Progenitor cell of endocrine pancreas (in vitro differentiated cells): Measurements from ENCODE around the gene PIGN. TPM values are rescaled to one million over a fixed set of nuclear protein-coding genes. Genes with fewer than 3 reads are reported as not detected.

Experiments used
- DNase-seq: peaks from one replicate; pipeline ENCODE4 v3.0.0; 2021; ENCODE audit warnings: low spot score; ENCODE audit not compliant: unreplicated experiment
- H3K27ac Mint-ChIP-seq: 2 replicates; pipeline ENCODE4 v1.8.0; 2021; ENCODE audit warnings: mild to moderate bottlenecking, moderate library complexity, mixed read lengths
- H3K27me3 Mint-ChIP-seq: 2 replicates; pipeline ENCODE4 v1.8.0; 2021; ENCODE audit warnings: mixed read lengths
- H3K36me3 Mint-ChIP-seq: 2 replicates; pipeline ENCODE4 v1.8.0; 2022; ENCODE audit warnings: mixed read lengths; ENCODE audit not compliant: insufficient read depth
- H3K4me1 Mint-ChIP-seq: 2 replicates; pipeline ENCODE4 v1.8.0; 2021; ENCODE audit warnings: low read depth, mixed read lengths
- H3K4me3 Mint-ChIP-seq: 2 replicates; pipeline ENCODE4 v1.8.0; 2021; ENCODE audit warnings: low read depth, mild to moderate bottlenecking, moderate library complexity, mixed read lengths
- H3K9me3 Mint-ChIP-seq: 2 replicates; pipeline ENCODE4 v1.8.0; 2021; ENCODE audit warnings: low read depth, mixed read lengths
- CTCF ChIP-seq: fragments of 200-600 bp; sonication (generic); IDR thresholded peaks from one replicate; pipeline ENCODE4 v1.5.0; 2021; ENCODE audit warnings: antibody characterized with exemption, mild to moderate bottlenecking; ENCODE audit not compliant: unreplicated experiment
- total RNA-seq: library from RNA; stranded (reverse); gene quantifications from 2 replicates; pipeline ENCODE4 v1.2.1, GENCODE V29; 2021

Gene PIGN
- total RNA-seq, 1 donor from 2014 or later, result 35.9 TPM

GRCh38 chr18:62131301-62131909 is 55.5 kb downstream of the PIGN start:
- Mint-ChIP-seq H3K27me3 (no peaks in the 10 kb centered on the region), H3K4me1 (no peaks in the 10 kb centered on the region), H3K27ac (no peak overlapping the region), H3K4me3 (no peak overlapping the region), H3K36me3 (no peaks in the 10 kb centered on the region), H3K9me3 (no peaks in the 10 kb centered on the region)
- peak; percentile 99 for TF ChIP-seq CTCF
- peak; percentile 43 for DNase-seq

GRCh38 chr18:62128157-62128556 is 58.7 kb downstream of the PIGN start:
- no peak for TF ChIP-seq CTCF
- no peak overlapping the region for H3K4me3 Mint-ChIP-seq
- no peaks in the 10 kb centered on the region for H3K4me1 Mint-ChIP-seq
- H3K36me3 Mint-ChIP-seq, result no peaks in the 10 kb centered on the region
- no peak for DNase-seq
- H3K9me3 Mint-ChIP-seq, result no peaks in the 10 kb centered on the region
- no peaks in the 10 kb centered on the region for H3K27me3 Mint-ChIP-seq
- no peak overlapping the region for H3K27ac Mint-ChIP-seq

DNA sequence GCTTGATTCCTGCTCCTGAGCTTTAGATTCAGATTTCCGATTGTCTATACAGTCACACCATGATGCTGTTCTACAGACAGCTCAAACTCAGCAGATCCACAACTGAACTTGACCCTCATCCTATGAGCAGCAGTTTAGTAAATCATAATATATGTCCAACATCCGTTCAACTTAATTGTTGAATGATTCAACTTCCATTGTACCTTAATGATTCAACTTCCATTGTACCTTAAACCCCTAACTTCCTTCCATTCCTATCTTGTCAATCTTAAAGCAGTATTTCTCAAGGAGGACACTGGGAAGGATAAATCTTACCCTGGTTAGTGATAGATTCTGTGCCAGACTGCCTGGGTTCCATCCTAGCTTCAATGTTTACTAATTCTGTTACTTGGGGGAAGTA is 60.1 kb downstream of the PIGN start:
- Mint-ChIP-seq H3K4me3 (no peak overlapping the region), H3K27ac (no peak overlapping the region), H3K36me3 (no peaks in the 10 kb centered on the region), H3K27me3 (no peaks in the 10 kb centered on the region), H3K9me3 (no peaks in the 10 kb centered on the region), H3K4me1 (no peaks in the 10 kb centered on the region)
- DNase-seq, result no peak
- no peak for TF ChIP-seq CTCF

DNA sequence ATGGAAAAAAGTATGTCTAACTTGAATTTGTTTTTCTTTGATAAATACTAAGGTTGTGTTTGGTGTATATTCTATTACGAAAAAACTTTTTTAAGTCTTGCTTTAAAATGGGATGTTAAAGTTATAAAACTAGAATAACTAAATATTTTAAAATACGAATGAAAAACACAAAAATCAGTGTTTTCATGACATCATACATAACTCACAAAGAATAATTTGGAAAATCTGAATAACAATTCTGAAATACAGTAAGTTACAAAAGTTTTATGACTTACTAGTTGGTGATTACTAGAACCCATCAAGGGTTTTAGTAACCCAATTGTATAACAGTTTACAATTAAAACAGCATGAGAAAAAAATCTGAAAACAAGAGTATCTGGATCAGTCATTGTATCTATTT is 61.2 kb downstream of the PIGN start:
- no peaks in the 10 kb centered on the region for H3K9me3 Mint-ChIP-seq
- no peaks in the 10 kb centered on the region for H3K36me3 Mint-ChIP-seq
- no peak overlapping the region for H3K4me3 Mint-ChIP-seq

DNA sequence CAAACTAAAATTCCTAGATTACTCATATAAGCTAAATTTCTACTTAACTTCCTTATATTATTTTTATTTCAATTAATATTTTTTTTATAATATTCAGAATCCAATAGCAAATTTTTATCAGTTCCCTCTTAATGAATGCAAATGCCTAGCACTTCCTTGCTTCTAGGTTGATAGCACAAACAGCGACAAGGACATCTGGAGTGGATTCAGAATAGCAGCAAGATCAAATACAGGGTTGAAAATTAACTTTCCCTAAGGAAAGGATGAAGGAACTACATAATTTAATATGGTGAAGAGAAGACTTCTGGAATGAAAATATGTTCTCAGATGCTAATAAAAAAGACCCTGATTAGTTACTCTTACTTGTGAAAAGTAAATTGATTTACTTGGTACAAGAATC is 64.5 kb downstream of the PIGN start:
- Mint-ChIP-seq H3K27ac (no peak overlapping the region), H3K4me1 (no peaks in the 10 kb centered on the region), H3K4me3 (no peak overlapping the region), H3K27me3 (no peaks in the 10 kb centered on the region), H3K36me3 (peaks cover 7% of the 10 kb centered on the region), H3K9me3 (peaks cover 6% of the 10 kb centered on the region)
- no peak for DNase-seq
- no peak for TF ChIP-seq CTCF

More for the DNA sequence above, 61.2 kb downstream of the PIGN start:
- H3K4me1 Mint-ChIP-seq, result no peaks in the 10 kb centered on the region
- no peak for DNase-seq
- H3K27me3 Mint-ChIP-seq, result no peaks in the 10 kb centered on the region
- TF ChIP-seq CTCF, result no peak
- H3K27ac Mint-ChIP-seq, result no peak overlapping the region
